ENCODE data around the gene WDR20.

DNA sequence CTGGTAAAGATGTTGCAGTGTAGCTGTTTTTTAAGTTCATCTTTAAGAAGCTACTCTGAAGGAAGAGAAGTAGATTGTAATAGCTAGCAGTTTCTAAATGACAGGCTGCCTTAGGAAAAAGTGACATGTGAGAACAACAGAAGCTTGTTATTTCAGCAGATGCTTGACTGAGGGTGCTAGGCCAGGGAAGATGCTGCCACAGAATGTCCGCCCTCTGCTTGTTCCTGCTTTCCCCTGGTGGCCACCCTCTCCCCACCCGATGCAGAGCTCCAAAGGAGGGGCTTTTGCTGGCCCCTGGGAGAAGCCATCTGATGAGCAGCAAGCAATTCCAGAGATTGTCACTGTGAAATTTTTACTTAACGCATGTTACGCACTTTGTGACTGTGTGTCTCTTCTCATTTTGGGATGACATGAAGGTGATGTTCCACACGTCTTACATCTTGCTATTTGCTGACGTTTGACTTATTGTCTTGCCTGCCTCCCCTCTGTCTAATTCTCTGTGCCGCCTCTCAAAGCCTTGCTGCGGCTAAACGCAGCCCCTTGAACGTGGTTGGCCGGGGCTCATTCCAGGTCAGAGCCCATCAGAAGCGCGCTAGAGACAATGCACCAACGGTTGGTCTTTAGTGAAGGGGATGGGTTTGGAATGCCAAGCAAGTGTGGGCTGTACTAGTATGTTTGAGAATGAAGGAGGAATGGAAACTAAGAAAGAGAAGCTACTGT lies 44.8 kb downstream of the WDR20 start:
- TF ChIP-seq CTCF (IDR thresholded peaks at IDR 0.05) (no peak), POLR2A (IDR thresholded peaks at IDR 0.05) (no peak), POLR2AphosphoS5 (IDR thresholded peaks at IDR 0.05) (no peak)

All from sigmoid colon (tissue), 4 donors.